Measurements from ENCODE around the gene C3. TPM values are rescaled to one million over a fixed set of nuclear protein-coding genes. Genes with fewer than 3 reads are reported as not detected.

The C3 gene
- total and polyA plus RNA-seq, 7 donors = 37.7 to 120 (median 88.4) TPM

DNA sequence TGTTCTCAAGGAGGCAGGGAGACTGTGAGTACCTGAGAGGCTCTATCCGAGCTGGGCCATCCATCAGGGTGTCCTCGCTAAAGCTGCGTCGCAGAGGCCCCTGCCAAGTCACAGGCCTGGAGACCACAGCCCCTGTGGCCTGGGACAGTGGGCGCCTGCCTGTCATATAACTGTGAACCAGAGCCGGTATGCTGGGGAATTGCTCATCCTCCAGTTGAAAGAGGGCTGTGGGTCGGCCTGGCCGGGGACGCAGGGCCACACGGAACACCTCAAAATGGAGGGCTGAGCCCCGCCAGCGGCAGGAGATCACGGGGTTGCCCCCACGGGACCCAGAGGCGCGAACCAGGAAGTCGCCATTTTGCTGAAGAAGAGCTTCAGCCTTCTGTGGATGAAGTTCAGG lies 40.2 kb upstream of the C3 start:
- Histone ChIP-seq H3K27me3 (ENCODE audit: insufficient read depth in 3 of 3, low read length in 2 of 3) (peaks cover 0 to 2% (median 0%) of the 10 kb centered on the region in 3 donors), H3K36me3 (ENCODE audit: insufficient read depth in 1 of 2, low read depth in 1 of 2) (no peaks in the 10 kb centered on the region), H3K27ac (no peak overlapping the region), H3K4me3 (no peak overlapping the region), H3K4me1 (no peaks in the 10 kb centered on the region), H3K9me3 (no peaks in the 10 kb centered on the region)
- no peak for DNase-seq
- no peak for ATAC-seq
- no peak for TF ChIP-seq CTCF (IDR thresholded peaks at IDR 0.05)
- intact Hi-C loops (cut with DNase I) = no loop called here
- 93 to 96% (median 93%) methylated on average over 17 of the region's 17 CpGs for WGBS, 3 donors

GRCh38 chr19:6754653-6755463 lies 34.4 kb upstream of the C3 start:
- no peak for TF ChIP-seq CTCF (IDR thresholded peaks at IDR 0.05)
- no peak overlapping the region for H3K27ac ChIP-seq
- 85 to 92% (median 91%) methylated on average over 22 to 23 of the region's 23 CpGs for WGBS, 3 donors
- H3K4me1 ChIP-seq = no peaks in the 10 kb centered on the region
- no peak overlapping the region for H3K4me3 ChIP-seq
- DNase-seq = no peak
- H3K9me3 ChIP-seq = no peaks in the 10 kb centered on the region
- ATAC-seq = no peak
- intact Hi-C loops (cut with DNase I) = no loop called here
- H3K36me3 ChIP-seq (ENCODE audit: insufficient read depth in 1 of 2, low read depth in 1 of 2) = peaks cover 4 to 28% of the 10 kb centered on the region in 2 donors
- H3K27me3 ChIP-seq (ENCODE audit: insufficient read depth in 3 of 3, low read length in 2 of 3) = no peaks in the 10 kb centered on the region

DNA sequence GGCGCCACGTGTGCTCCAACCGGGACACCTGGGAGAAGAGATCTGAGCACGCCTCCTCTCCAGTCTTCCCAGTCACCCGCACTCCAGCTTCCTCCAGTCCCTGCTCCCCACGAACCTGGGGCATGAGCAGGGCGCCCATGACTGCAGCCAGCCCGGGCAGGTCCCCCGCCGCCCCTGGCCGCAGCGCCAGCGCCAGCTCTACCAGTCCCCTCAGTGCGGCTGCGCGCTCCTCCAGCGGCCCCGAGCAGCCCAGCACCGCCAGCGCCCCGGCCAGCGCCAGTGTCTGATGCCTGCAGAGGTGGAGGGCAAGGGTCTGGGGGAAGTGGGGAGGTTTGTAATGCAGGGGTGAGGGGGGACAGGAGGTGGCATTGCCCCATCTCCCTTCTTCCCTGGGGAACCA lies 33.7 kb upstream of the C3 start:
- Histone ChIP-seq H3K9me3 (no peaks in the 10 kb centered on the region), H3K4me3 (no peak overlapping the region), H3K36me3 (ENCODE audit: insufficient read depth in 1 of 2, low read depth in 1 of 2) (peaks cover 4 to 36% of the 10 kb centered on the region in 2 donors), H3K27me3 (ENCODE audit: insufficient read depth in 3 of 3, low read length in 2 of 3) (no peaks in the 10 kb centered on the region), H3K27ac (no peak overlapping the region), H3K4me1 (no peaks in the 10 kb centered on the region)
- 89 to 94% (median 94%) methylated on average over 19 to 22 of the region's 22 CpGs for WGBS, 3 donors
- DNase-seq (no peak), ATAC-seq (peak in 1 of 4 donors; percentile 0)
- TF ChIP-seq CTCF (IDR thresholded peaks at IDR 0.05) = no peak
- intact Hi-C loops (cut with DNase I) = no loop called here

DNA sequence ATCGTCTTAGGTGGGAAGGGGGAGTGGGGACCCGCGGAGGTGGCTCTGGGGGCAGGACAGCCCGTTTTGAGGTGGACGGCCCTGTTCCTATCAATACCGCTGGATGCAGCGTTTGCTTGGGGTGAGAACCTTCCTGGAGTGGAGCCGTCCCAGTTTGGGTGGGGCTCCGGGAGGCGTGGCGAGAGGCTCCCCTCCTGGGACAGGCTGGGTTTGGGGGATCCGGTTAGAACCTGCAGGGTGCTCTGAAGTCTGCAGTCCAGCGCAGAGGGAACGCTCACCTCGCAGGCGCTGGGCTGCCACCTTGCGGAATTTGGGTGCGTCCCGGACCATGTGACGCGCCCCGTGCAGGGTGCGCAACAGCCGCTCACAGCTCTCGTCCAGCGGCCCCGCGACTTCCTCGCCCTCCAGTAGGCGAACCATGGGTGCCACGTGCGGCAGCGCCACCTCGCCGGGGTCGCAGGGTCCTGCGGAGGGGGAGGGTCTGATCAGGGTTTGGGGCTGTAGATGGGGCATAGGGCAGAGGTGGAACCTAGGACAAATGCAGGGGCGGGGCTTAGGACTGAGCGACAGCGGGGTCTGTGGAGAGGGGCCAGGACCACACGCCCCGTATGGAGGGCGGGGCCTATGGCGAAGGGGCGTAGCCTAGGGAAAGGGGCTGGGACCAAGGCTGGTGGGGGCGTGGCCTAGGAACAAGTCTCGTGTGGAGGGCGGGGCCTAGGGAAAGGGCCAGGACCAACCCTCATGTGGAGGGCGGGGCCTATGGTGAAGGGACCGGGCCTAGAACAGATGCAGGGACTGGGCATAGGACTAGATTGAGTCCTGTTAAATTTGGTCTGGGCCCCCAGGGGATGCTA lies 33.0 kb upstream of the C3 start:
- WGBS, 3 donors = 5 to 11% (median 5%) methylated on average over 48 to 50 of the region's 50 CpGs
- H3K27me3 ChIP-seq (ENCODE audit: insufficient read depth in 3 of 3, low read length in 2 of 3) = no peaks in the 10 kb centered on the region
- DNase-seq = peak; percentile 87 to 94
- H3K27ac ChIP-seq = peak overlapping the region; percentile 62
- intact Hi-C loops (cut with DNase I) = no loop called here
- peaks cover 4 to 43% of the 10 kb centered on the region in 2 donors for H3K36me3 ChIP-seq (ENCODE audit: insufficient read depth in 1 of 2, low read depth in 1 of 2)
- H3K4me1 ChIP-seq = peaks cover 3% of the 10 kb centered on the region
- H3K4me3 ChIP-seq = peak overlapping the region; percentile 47
- TF ChIP-seq CTCF (IDR thresholded peaks at IDR 0.05) = peak; percentile 38
- no peaks in the 10 kb centered on the region for H3K9me3 ChIP-seq
- ATAC-seq = peak; percentile 87 to 90 (median 88)
